OCI-LY1 (cell line): ENCODE data around the gene CYBRD1.

Experiments used
- H2AFZ ChIP-seq: fragments of 200-600 bp; sonication (generic), shearing (Covaris generic); 2 replicates; pipeline ENCODE4 v1.6.0; 2014; ENCODE audit warnings: antibody characterized with exemption, mild to moderate bottlenecking, low read length
- H3F3A ChIP-seq: fragments of 200-600 bp; sonication (generic), shearing (Covaris generic); 2 replicates; pipeline ENCODE4 v1.6.0; 2014; ENCODE audit warnings: mild to moderate bottlenecking, antibody characterized with exemption, low read length, moderate library complexity; ENCODE audit not compliant: insufficient read depth
- H3K27ac ChIP-seq: fragments of 200-600 bp; sonication (generic); 2 replicates; pipeline ENCODE4 v1.5.1; 2014; ENCODE audit warnings: low read length, mixed run types, mild to moderate bottlenecking, low read depth; ENCODE audit not compliant: poor library complexity, severe bottlenecking
- H3K27me3 ChIP-seq: fragments of 200-600 bp; sonication (generic); 2 replicates; pipeline ENCODE4 v1.6.0; 2014; ENCODE audit warnings: antibody characterized with exemption, mild to moderate bottlenecking, low read length, moderate library complexity; ENCODE audit not compliant: insufficient read depth
- H3K36me3 ChIP-seq: fragments of 200-600 bp; sonication (generic); 2 replicates; pipeline ENCODE4 v1.6.1; 2014; ENCODE audit warnings: mild to moderate bottlenecking, antibody characterized with exemption, low read length, moderate library complexity, mixed read lengths; ENCODE audit not compliant: insufficient read depth
- H3K4me1 ChIP-seq: fragments of 200-600 bp; sonication (generic); 2 replicates; pipeline ENCODE4 v1.5.1; 2014; ENCODE audit warnings: mild to moderate bottlenecking, low read length, moderate library complexity; ENCODE audit not compliant: insufficient read depth, severe bottlenecking
- H3K4me2 ChIP-seq: fragments of 200-600 bp; sonication (generic), shearing (Covaris generic); 2 replicates; pipeline ENCODE4 v1.6.1; 2014; ENCODE audit warnings: low read length
- H3K4me3 ChIP-seq: fragments of 200-600 bp; sonication (generic); 2 replicates; pipeline ENCODE4 v1.5.1; 2014; ENCODE audit warnings: low read length, low read depth, mild to moderate bottlenecking, mixed read lengths; ENCODE audit not compliant: poor library complexity, severe bottlenecking
- H3K79me2 ChIP-seq: fragments of 200-600 bp; shearing (Covaris generic); 2 replicates; pipeline ENCODE4 v1.6.1; 2016; ENCODE audit warnings: mixed run types, low read length, mixed read lengths; ENCODE audit not compliant: insufficient read depth
- H3K9ac ChIP-seq: fragments of 200-600 bp; sonication (generic), shearing (Covaris generic); 2 replicates; pipeline ENCODE4 v1.6.1; 2014; ENCODE audit warnings: mild to moderate bottlenecking, low read length, mixed read lengths
- H3K9me2 ChIP-seq: fragments of 200-600 bp; sonication (generic), shearing (Covaris generic); 2 replicates; pipeline ENCODE4 v1.6.1; 2014; ENCODE audit warnings: low read depth, mild to moderate bottlenecking, low read length, mixed read lengths
- H3K9me3 ChIP-seq: fragments of 200-600 bp; shearing (Covaris generic); 2 replicates; pipeline ENCODE4 v1.6.1; 2014; ENCODE audit warnings: low read length, mixed read lengths
- H4K20me1 ChIP-seq: fragments of 200-600 bp; sonication (generic), shearing (Covaris generic); 2 replicates; pipeline ENCODE4 v1.6.0; 2016; ENCODE audit warnings: mild to moderate bottlenecking, low read length; ENCODE audit not compliant: insufficient read depth
- EZH2 ChIP-seq: fragments of 200-600 bp; sonication (generic), shearing (Covaris generic); IDR thresholded peaks from 2 replicates; pipeline ENCODE4 v1.8.0; 2017; ENCODE audit warnings: borderline replicate concordance, mixed run types, mild to moderate bottlenecking, antibody characterized with exemption, low read length, moderate library complexity, mixed read lengths
- TF ChIP-seq, protein P1 (sequence below): fragments of 200-600 bp; sonication (generic), shearing (Covaris generic); IDR thresholded peaks from 2 replicates; pipeline ENCODE4 v1.5.1; 2017; ENCODE audit warnings: mild to moderate bottlenecking, antibody characterized with exemption, low read length, moderate library complexity, mixed read lengths

Gene CYBRD1

DNA sequence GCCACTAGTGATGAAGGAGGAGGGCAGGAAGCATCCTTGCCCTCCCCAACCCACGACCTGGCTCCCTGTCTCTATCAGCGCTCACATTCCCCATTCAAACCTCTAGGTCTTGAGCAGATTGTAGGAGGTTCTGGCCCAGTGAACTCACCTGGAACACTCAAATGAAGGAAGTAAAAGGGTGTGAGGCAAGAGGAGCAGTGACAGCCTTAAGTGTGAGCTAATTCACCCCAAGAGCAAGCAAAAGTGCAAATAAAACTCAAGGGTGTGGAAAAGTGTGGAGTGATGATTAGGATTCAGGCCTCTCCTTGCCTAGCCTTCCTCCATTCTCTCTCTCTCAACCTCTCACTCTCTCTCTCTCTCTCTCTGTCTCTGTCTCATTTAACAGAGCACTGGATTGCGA lies 41.0 kb downstream of the CYBRD1 start:
- Histone ChIP-seq H4K20me1 (no peaks in the 10 kb centered on the region), H3K27me3 (no peaks in the 10 kb centered on the region; the same call in 1 of the 2 replicates), H2AFZ (no peak overlapping the region), H3K27ac (no peak overlapping the region), H3K4me3 (no peak overlapping the region), H3F3A (no peaks in the 10 kb centered on the region), H3K9me3 (no peaks in the 10 kb centered on the region), H3K36me3 (no peaks in the 10 kb centered on the region), H3K9me2 (no peaks in the 10 kb centered on the region), H3K9ac (no peak overlapping the region), H3K4me1 (no peaks in the 10 kb centered on the region), H3K4me2 (no peak overlapping the region), H3K79me2 (no peaks in the 10 kb centered on the region)
- TF ChIP-seq EZH2, result no peak
- TF ChIP-seq, protein P1, sequence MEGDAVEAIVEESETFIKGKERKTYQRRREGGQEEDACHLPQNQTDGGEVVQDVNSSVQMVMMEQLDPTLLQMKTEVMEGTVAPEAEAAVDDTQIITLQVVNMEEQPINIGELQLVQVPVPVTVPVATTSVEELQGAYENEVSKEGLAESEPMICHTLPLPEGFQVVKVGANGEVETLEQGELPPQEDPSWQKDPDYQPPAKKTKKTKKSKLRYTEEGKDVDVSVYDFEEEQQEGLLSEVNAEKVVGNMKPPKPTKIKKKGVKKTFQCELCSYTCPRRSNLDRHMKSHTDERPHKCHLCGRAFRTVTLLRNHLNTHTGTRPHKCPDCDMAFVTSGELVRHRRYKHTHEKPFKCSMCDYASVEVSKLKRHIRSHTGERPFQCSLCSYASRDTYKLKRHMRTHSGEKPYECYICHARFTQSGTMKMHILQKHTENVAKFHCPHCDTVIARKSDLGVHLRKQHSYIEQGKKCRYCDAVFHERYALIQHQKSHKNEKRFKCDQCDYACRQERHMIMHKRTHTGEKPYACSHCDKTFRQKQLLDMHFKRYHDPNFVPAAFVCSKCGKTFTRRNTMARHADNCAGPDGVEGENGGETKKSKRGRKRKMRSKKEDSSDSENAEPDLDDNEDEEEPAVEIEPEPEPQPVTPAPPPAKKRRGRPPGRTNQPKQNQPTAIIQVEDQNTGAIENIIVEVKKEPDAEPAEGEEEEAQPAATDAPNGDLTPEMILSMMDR, result no peak

DNA sequence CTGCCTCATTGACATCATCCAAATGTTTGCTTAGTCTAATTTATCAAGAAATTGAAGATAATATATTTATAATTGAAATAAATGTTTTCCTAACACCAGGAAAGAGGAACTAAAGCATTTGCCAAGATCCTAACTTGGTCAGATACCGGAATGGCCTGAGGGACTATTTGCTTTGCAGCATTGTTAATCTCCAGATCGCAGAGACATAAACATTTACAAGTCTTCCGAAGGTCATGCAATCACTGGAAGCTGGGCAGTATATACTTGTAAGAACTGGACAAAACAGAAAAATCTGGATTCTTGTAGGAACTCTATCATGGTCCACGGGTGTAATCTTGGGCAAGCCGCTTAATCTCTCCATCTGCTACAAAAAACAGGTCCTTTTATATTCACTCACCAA lies 42.2 kb downstream of the CYBRD1 start:
- Histone ChIP-seq H3K9me3 (no peaks in the 10 kb centered on the region), H4K20me1 (no peaks in the 10 kb centered on the region), H3K4me3 (no peak overlapping the region), H2AFZ (no peak overlapping the region), H3K36me3 (no peaks in the 10 kb centered on the region), H3K27me3 (no peaks in the 10 kb centered on the region; the same call in 1 of the 2 replicates), H3K4me1 (no peaks in the 10 kb centered on the region), H3K4me2 (no peak overlapping the region), H3F3A (no peaks in the 10 kb centered on the region), H3K27ac (no peak overlapping the region), H3K9ac (no peak overlapping the region), H3K79me2 (no peaks in the 10 kb centered on the region), H3K9me2 (no peaks in the 10 kb centered on the region)
- TF ChIP-seq, protein P1, result no peak
- TF ChIP-seq EZH2, result no peak

DNA sequence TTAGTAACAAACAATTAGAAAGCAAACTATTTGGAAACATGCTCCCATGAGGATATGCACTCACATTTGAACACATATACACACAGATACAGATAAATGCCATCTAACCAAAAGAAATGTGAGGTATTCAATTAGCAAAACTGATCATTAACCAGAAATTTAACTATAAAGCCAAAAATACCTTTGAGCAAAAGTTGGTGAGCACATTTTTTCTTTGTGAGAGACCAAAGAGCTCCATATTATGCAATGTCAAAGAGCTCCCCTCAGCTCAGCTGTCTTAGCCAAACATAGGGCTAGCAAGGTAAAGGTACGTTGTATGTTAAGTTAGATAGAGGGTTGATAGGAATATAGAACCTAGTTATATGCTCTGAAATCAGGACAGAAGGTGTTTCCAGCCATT lies 43.8 kb downstream of the CYBRD1 start:
- no peak overlapping the region for H3K4me3 ChIP-seq
- no peaks in the 10 kb centered on the region for H3K79me2 ChIP-seq
- no peaks in the 10 kb centered on the region for H3F3A ChIP-seq
- H3K27me3 ChIP-seq, result no peaks in the 10 kb centered on the region; the same call in 1 of the 2 replicates
- no peaks in the 10 kb centered on the region for H3K9me2 ChIP-seq
- no peak overlapping the region for H3K9ac ChIP-seq
- no peaks in the 10 kb centered on the region for H3K9me3 ChIP-seq
- H3K36me3 ChIP-seq, result no peaks in the 10 kb centered on the region
- no peaks in the 10 kb centered on the region for H4K20me1 ChIP-seq
- no peak for TF ChIP-seq EZH2
- TF ChIP-seq, protein P1, result no peak
- H2AFZ ChIP-seq, result no peak overlapping the region
- no peak overlapping the region for H3K4me2 ChIP-seq
- no peak overlapping the region for H3K27ac ChIP-seq
- H3K4me1 ChIP-seq, result no peaks in the 10 kb centered on the region
